Endothelial cell of umbilical vein (primary cell): ENCODE data around the gene TMEM175. TPM values are rescaled to one million over a fixed set of nuclear protein-coding genes. Genes with fewer than 3 reads are reported as not detected.

Experiments
- BruUV-seq: library from RNA; stranded (reverse); fragments of 400-500 nt; replicated peaks from 2 replicates; lab custom pipeline; 2021; lab: Mats Ljungman, UMichigan
- CTCF ChIA-PET: fragments of 300-600, 350-600 bp; sonication (Branson Sonifier 250); formaldehyde crosslinking; loops from one replicate; lab custom pipeline; 2021; ENCODE audit warnings: antibody characterized with exemption, inconsistent platforms; lab: Charles Lee
- POLR2A ChIA-PET: fragments of 300-600, 350-600 bp; sonication (Branson Sonifier 250); formaldehyde crosslinking; loops from one replicate; lab custom pipeline; 2021; ENCODE audit warnings: antibody characterized with exemption, inconsistent platforms; lab: Charles Lee
- DNase-seq: peaks from one replicate; pipeline ENCODE4 v3.0.0-alpha.2; 2011; ENCODE audit warnings: low read depth, low spot score
- FAIRE-seq: peaks from 2 replicates; lab custom pipeline; 2011; peaks lifted over from hg19 to GRCh38; lab: Jason Lieb, UNC
- H2AFZ ChIP-seq: 2 replicates; pipeline ENCODE4 v1.6.0; 2012; ENCODE audit warnings: low read depth, low read length, control low read depth, inconsistent platforms
- H3K27ac ChIP-seq: 2 replicates; pipeline ENCODE4 v1.5.1; 2011; ENCODE audit warnings: low read depth, mild to moderate bottlenecking, control low read depth, low read length, moderate library complexity; ENCODE audit not compliant: insufficient read depth
- H3K27me3 ChIP-seq, 2 experiments: 2 replicates each; pipeline versions ENCODE4 v1.6.0 to v1.6.1; 2011; ENCODE audit warnings: low read length in 2 of 2, mixed read lengths in 1 of 2; ENCODE audit not compliant: control insufficient read depth in 2 of 2, insufficient read depth in 2 of 2
- H3K36me3 ChIP-seq, 2 experiments: 2 replicates in 1 of 2; 3 replicates in 1 of 2; pipeline ENCODE4 v1.5.1; 2011; ENCODE audit warnings: low read length in 2 of 2, mild to moderate bottlenecking in 1 of 2, moderate library complexity in 1 of 2; ENCODE audit not compliant: control insufficient read depth in 2 of 2, insufficient read depth in 2 of 2; ENCODE audit errors: extremely low read depth in 1 of 2
- H3K4me1 ChIP-seq: 3 replicates; pipeline ENCODE4 v1.5.1; 2011; ENCODE audit warnings: mild to moderate bottlenecking, low read length; ENCODE audit not compliant: control insufficient read depth, insufficient read depth; ENCODE audit errors: extremely low read depth
- H3K4me2 ChIP-seq: 2 replicates; pipeline ENCODE4 v1.6.1; 2011; ENCODE audit warnings: low read length, control low read depth, mixed read lengths; ENCODE audit not compliant: insufficient read depth
- H3K4me3 ChIP-seq, 3 experiments: fragments of 200-600 bp in 1 of 3; sonication (generic), shearing (Covaris generic) in 1 of 3; replicated peaks in 1 of 3; 2 replicates each; pipeline ENCODE4 v1.5.1; 2011 to 2016; ENCODE audit warnings: control low read depth in 3 of 3, low read length in 3 of 3, mild to moderate bottlenecking in 2 of 3, inconsistent platforms in 1 of 3, low read depth in 1 of 3, moderate library complexity in 1 of 3; ENCODE audit not compliant: insufficient read depth in 1 of 3
- H3K79me2 ChIP-seq: 2 replicates; pipeline ENCODE4 v1.6.0; 2012; ENCODE audit warnings: low read length, inconsistent platforms; ENCODE audit not compliant: control insufficient read depth, insufficient read depth
- H3K9ac ChIP-seq: replicated peaks from 2 replicates; pipeline ENCODE3; 2011; ENCODE audit warnings: low read length, control low read depth; ENCODE audit not compliant: insufficient read depth; ENCODE audit errors: extremely low read depth
- H3K9me1 ChIP-seq: replicated peaks from 3 replicates; pipeline ENCODE4 v1.6.0; 2011; ENCODE audit warnings: mild to moderate bottlenecking, low read length; ENCODE audit not compliant: control insufficient read depth, insufficient read depth; ENCODE audit errors: extremely low read depth
- H3K9me3 ChIP-seq: replicated peaks from 2 replicates; pipeline ENCODE4 v1.5.1; 2012; ENCODE audit warnings: low read length, inconsistent platforms; ENCODE audit not compliant: control insufficient read depth, insufficient read depth
- H4K20me1 ChIP-seq: replicated peaks from 2 replicates; pipeline ENCODE3; 2011; ENCODE audit warnings: mild to moderate bottlenecking, low read length; ENCODE audit not compliant: control insufficient read depth, insufficient read depth; ENCODE audit errors: extremely low read depth
- CTCF ChIP-seq, 2 donors: IDR thresholded peaks; 1 replicate in 1 of 2; 2 replicates in 1 of 2; pipeline ENCODE4 v1.5.1; 2011; ENCODE audit warnings: low read length in 2 of 2, mild to moderate bottlenecking in 2 of 2, moderate library complexity in 2 of 2, control low read depth in 1 of 2, inconsistent platforms in 1 of 2, low read depth in 1 of 2; ENCODE audit not compliant: insufficient read depth in 1 of 2; ENCODE audit errors: extremely low read depth in 1 of 2
- EZH2 ChIP-seq: IDR thresholded peaks from 2 replicates; pipeline ENCODE4 v1.6.1; 2012; ENCODE audit warnings: borderline replicate concordance, low read depth, mild to moderate bottlenecking, moderate library complexity, low read length, inconsistent platforms; ENCODE audit not compliant: severe bottlenecking
- FOS ChIP-seq: IDR thresholded peaks from 2 replicates; pipeline ENCODE4 v1.6.1; 2011; ENCODE audit warnings: mild to moderate bottlenecking, low read length, moderate library complexity, borderline replicate concordance; ENCODE audit not compliant: insufficient read depth
- GATA2 ChIP-seq: IDR thresholded peaks from 2 replicates; pipeline ENCODE4 v1.7.0; 2011; ENCODE audit warnings: low read depth, mild to moderate bottlenecking, moderate library complexity, mixed read lengths, low read length; ENCODE audit not compliant: insufficient read length, insufficient read depth
- JUN ChIP-seq: IDR thresholded peaks from 2 replicates; pipeline ENCODE4 v1.6.1; 2011; ENCODE audit warnings: borderline replicate concordance, low read depth; ENCODE audit not compliant: insufficient read length, insufficient read depth
- MYC ChIP-seq: IDR thresholded peaks from one replicate; pipeline ENCODE4 v1.6.1; 2011; ENCODE audit warnings: mild to moderate bottlenecking, low read depth, low read length
- POLR2A ChIP-seq: IDR thresholded peaks from 2 replicates; pipeline ENCODE4 v1.6.1; 2012; ENCODE audit warnings: low read depth, mild to moderate bottlenecking, control low read depth, low read length
- POLR2AphosphoS5 ChIP-seq: IDR thresholded peaks from 2 replicates; pipeline ENCODE4 v1.6.1; 2012; ENCODE audit warnings: low read depth, mild to moderate bottlenecking, control low read depth, low read length, moderate library complexity; ENCODE audit not compliant: insufficient read depth
- dilution Hi-C: fragments of 300-500 bp; cut with MboI; formaldehyde crosslinking; loops from one replicate; pipeline ENCODE4 v1.15.0; 2019; ENCODE audit warnings: low sequenced_read_pairs; ENCODE audit not compliant: extremely low pct_ligation_motif_present
- intact Hi-C: fragments of 100-400 bp; cut with micrococcal nuclease; formaldehyde crosslinking; loops from one replicate; pipeline ENCODE4 v1.10.0; 2022
- polyA plus RNA-seq, 4 experiments: library from polyadenylated mRNA; depleted of rRNA in 3 of 4; stranded (reverse) in 3 of 4; unstranded in 1 of 4; fragments of >200 nt; gene quantifications; 2 replicates each; pipeline versions ENCODE4 v1.2.1 to v1.2.3, GENCODE V29; 2011 to 2012; ENCODE audit warnings: missing spikeins in 1 of 4
- total RNA-seq: library from RNA; stranded (reverse); gene quantifications from 2 replicates; pipeline ENCODE4 v1.2.3, GENCODE V29; 2021
- TF ChIP-seq, protein P1 (sequence below): IDR thresholded peaks from 2 replicates; pipeline ENCODE4 v1.6.1; 2011; ENCODE audit not compliant: insufficient read depth, insufficient read length

The TMEM175 gene
- total and polyA plus RNA-seq, 2 donors (not counting 3 experiments of a cell fraction or from before 2014, with no cell fraction given) = 21.9 to 80.1 TPM

- DNase-seq (no peak), FAIRE-seq (no peak)
- H3K9me3 ChIP-seq = no peaks in the 10 kb centered on the region
- POLR2A ChIA-PET = no interaction called here
- H3K4me3 ChIP-seq = no peak overlapping the region
- H3K79me2 ChIP-seq = peaks cover 23% of the 10 kb centered on the region
- no peak overlapping the region for H3K9ac ChIP-seq
- H3K27me3 ChIP-seq = no peaks in the 10 kb centered on the region
- dilution Hi-C loops (no loop called here), intact Hi-C loops (no loop called here)
- H3K36me3 ChIP-seq = peaks cover 4 to 9% of the 10 kb centered on the region in 2 experiments
- H3K9me1 ChIP-seq = no peaks in the 10 kb centered on the region
- TF ChIP-seq MYC = no peak
- TF ChIP-seq CTCF (IDR thresholded peaks at IDR 0.05; ENCODE audit: extremely low read depth in 1 of 2, insufficient read depth in 1 of 2, low read depth in 1 of 2, low read length in 2 of 2) = no peak
- no peak for TF ChIP-seq FOS
- TF ChIP-seq, protein P1, sequence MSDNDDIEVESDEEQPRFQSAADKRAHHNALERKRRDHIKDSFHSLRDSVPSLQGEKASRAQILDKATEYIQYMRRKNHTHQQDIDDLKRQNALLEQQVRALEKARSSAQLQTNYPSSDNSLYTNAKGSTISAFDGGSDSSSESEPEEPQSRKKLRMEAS = no peak
- TF ChIP-seq EZH2 = no peak
- TF ChIP-seq JUN = no peak
- TF ChIP-seq POLR2A = no peak
- no peak for TF ChIP-seq POLR2AphosphoS5
- TF ChIP-seq GATA2 = no peak
- H3K4me1 ChIP-seq = peaks cover 8% of the 10 kb centered on the region
- CTCF ChIA-PET = no interaction called here
- no TSS peak for BruUV-seq
- H3K27ac ChIP-seq = no peak overlapping the region
- no peak overlapping the region for H3K4me2 ChIP-seq
- H4K20me1 ChIP-seq = no peaks in the 10 kb centered on the region
- no peak overlapping the region for H2AFZ ChIP-seq
Measured at GRCh38 chr4:909821-910220, 22.4 kb upstream of the TMEM175 start.
